Endothelial cell (in vitro differentiated cells): ENCODE results near the gene RNU4-1. TPM values are rescaled to one million over a fixed set of nuclear protein-coding genes. Genes with fewer than 3 reads are reported as not detected.
"Not testable (repeated sequence)": the region's sequence is repeated elsewhere in the genome, so short reads cannot be mapped to it uniquely, and the experiment has no call there.

ENCODE experiments used
- DNase-seq: peaks from one replicate; pipeline ENCODE4 v3.0.0; 2021; ENCODE audit warnings: low spot score
- H3K27ac Mint-ChIP-seq: one replicate; pipeline ENCODE4 v1.8.0; 2021; ENCODE audit warnings: mixed read lengths, inconsistent platforms; ENCODE audit not compliant: unreplicated experiment
- H3K27me3 Mint-ChIP-seq: one replicate; pipeline ENCODE4 v1.8.0; 2021; ENCODE audit warnings: mild to moderate bottlenecking, moderate library complexity, mixed read lengths, inconsistent platforms; ENCODE audit not compliant: unreplicated experiment
- H3K36me3 Mint-ChIP-seq: one replicate; pipeline ENCODE4 v1.8.0; 2021; ENCODE audit warnings: mild to moderate bottlenecking, low read depth, mixed read lengths, inconsistent platforms; ENCODE audit not compliant: unreplicated experiment
- H3K4me1 Mint-ChIP-seq: one replicate; pipeline ENCODE4 v1.8.0; 2021; ENCODE audit warnings: mild to moderate bottlenecking, mixed read lengths, inconsistent platforms; ENCODE audit not compliant: unreplicated experiment
- H3K4me3 Mint-ChIP-seq: one replicate; pipeline ENCODE4 v1.8.0; 2021; ENCODE audit warnings: mild to moderate bottlenecking, mixed read lengths, inconsistent platforms; ENCODE audit not compliant: unreplicated experiment
- H3K9me3 Mint-ChIP-seq: one replicate; pipeline ENCODE4 v1.8.0; 2021; ENCODE audit warnings: mixed read lengths, inconsistent platforms; ENCODE audit not compliant: unreplicated experiment
- CTCF ChIP-seq: fragments of 200-600 bp; sonication (generic); IDR thresholded peaks from one replicate; pipeline ENCODE4 v1.5.0; 2021; ENCODE audit warnings: antibody characterized with exemption; ENCODE audit not compliant: unreplicated experiment
- long read RNA-seq: library from polyadenylated mRNA; unstranded; transcript quantifications from one replicate; pipeline ENCODE4 v2.0.0, GENCODE V29; 2020; ENCODE audit not compliant: unreplicated experiment
- total RNA-seq: library from RNA; stranded (reverse); fragmentation: NEBNext Ultra II Directional; extraction: Animal tissue kit (Norgen Biotek cat#: 25700); gene quantifications from one replicate; pipeline ENCODE4 v1.2.1, GENCODE V29; 2021; ENCODE audit not compliant: unreplicated experiment

Gene RNU4-1
- 6,066 TPM for total RNA-seq
- long read RNA-seq: 0 reads

GRCh38 chr12:120292661-120293531, at the start of gene RNU4-1:
Gene RNU4-1 (minus strand): TSS chr12:120293237.
- no peaks in the 10 kb centered on the region for H3K9me3 Mint-ChIP-seq
- peaks cover 4% of the 10 kb centered on the region for H3K27me3 Mint-ChIP-seq
- peak; percentile 64 for DNase-seq
- no peaks in the 10 kb centered on the region for H3K4me1 Mint-ChIP-seq
- TF ChIP-seq CTCF: no peak
- H3K27ac Mint-ChIP-seq: no peak within 1 kb of the TSS
- H3K4me3 Mint-ChIP-seq: no peak within 1 kb of the TSS
- H3K36me3 Mint-ChIP-seq: no peaks in the 10 kb centered on the region

DNA sequence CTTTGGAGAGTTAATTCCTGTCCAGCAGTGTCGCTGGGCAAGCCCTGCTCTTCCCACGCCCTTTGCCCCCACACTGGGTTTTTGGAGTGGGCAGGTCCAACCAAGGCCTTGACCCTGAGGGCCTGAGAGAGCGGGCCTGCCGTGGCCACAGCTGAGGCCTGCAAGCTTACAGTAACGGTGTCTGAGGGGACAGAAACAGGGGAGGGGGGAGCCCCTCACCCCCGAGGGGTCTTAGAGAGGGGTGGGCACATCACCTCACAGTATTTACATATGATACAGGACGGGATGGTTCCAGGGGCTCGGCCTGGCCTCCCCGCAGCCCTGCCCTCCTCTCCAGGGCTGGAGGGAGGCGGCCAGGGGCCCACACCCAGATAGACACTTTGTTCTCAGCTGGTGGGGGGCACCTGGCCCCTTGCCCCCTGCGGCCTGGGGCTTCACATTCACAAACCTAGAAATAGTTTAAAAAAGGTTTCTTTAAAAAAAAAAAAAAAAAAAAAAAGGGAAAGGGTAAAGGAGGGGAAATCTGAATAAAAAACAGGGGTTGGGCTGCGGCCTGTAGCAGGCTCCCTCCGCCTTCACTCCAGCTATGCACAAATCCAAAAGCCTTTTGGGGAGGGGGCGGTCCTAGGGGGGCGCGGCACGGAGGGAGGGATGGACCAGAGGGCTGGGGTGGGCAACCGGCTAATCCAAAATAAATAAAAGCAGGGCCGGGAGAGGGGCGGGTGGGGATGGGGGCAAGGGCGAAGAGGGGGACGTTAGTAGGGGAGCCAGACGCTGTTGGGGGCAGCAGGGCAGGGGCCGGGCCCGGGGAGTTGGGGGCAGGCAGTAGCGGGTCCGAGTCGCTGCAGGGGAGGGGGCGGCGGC, 49.4 kb upstream of the RNU4-1 start:
- Mint-ChIP-seq H3K9me3 (peaks cover 5% of the 10 kb centered on the region), H3K36me3 (peaks cover 10% of the 10 kb centered on the region), H3K4me3 (no peak overlapping the region), H3K27ac (no peak overlapping the region), H3K4me1 (no peaks in the 10 kb centered on the region), H3K27me3 (peaks cover 1% of the 10 kb centered on the region)
- no peak for DNase-seq
- no peak for TF ChIP-seq CTCF

DNA sequence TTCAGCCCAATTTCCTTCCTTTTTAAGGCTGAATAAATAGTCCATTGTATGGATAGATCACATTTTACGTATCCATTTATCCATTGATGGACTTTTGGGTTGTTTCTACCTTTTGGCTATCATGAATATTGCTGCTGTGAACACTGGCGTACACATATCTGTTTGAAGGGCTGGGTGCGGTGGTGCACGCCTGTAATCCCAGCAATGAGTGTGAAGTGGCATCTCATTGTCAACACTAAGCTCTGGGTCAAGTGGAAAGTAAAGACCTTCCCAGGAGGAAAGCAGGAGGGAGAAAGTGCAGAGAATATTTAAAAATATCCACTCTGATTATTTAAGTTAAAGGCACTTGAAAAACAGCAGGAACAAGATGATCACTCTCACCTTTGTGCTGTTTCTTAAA, 46.2 kb upstream of the RNU4-1 start:
- Mint-ChIP-seq H3K36me3 (peaks cover 9% of the 10 kb centered on the region), H3K27me3 (peaks cover 1% of the 10 kb centered on the region)
- TF ChIP-seq CTCF: no peak

DNA sequence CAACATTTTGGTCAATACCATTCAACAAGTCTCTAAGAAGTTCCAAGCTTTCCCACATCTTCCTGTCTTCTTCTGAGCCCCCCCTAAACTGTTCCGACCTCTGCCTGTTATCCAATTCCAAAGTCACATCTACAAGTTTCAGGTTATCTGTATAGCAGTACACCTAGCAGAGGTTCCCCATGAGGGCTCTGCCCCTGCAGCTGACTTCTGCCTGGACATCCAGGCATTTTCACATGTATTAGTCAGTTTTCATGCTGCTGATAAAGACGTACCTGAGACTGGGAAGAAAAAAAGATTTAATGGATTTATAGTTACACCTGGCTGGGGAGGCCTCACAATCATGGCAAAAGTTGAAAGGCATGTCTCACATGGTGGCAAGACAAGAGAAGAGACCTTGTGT, 44.7 kb upstream of the RNU4-1 start:
- H3K27ac Mint-ChIP-seq: no peak overlapping the region
- peaks cover 14% of the 10 kb centered on the region for H3K9me3 Mint-ChIP-seq
- peaks cover 9% of the 10 kb centered on the region for H3K36me3 Mint-ChIP-seq
- DNase-seq: no peak
- no peaks in the 10 kb centered on the region for H3K4me1 Mint-ChIP-seq
- no peak for TF ChIP-seq CTCF
- H3K27me3 Mint-ChIP-seq: peaks cover 1% of the 10 kb centered on the region
- no peak overlapping the region for H3K4me3 Mint-ChIP-seq

More for the DNA sequence above, 46.2 kb upstream of the RNU4-1 start:
- no peak for DNase-seq
- H3K4me1 Mint-ChIP-seq: no peaks in the 10 kb centered on the region
- H3K27ac Mint-ChIP-seq: no peak overlapping the region
- H3K4me3 Mint-ChIP-seq: no peak overlapping the region
- peaks cover 14% of the 10 kb centered on the region for H3K9me3 Mint-ChIP-seq

- H3K9me3 Mint-ChIP-seq: peaks cover 14% of the 10 kb centered on the region
These were observed 43.4 kb upstream of the RNU4-1 start for GRCh38 chr12:120336392-120336791.

More at GRCh38 chr12:120336392-120336791, 43.4 kb upstream of the RNU4-1 start:
- not testable (repeated sequence) for H3K27ac Mint-ChIP-seq, H3K36me3 Mint-ChIP-seq, H3K4me3 Mint-ChIP-seq, DNase-seq, H3K27me3 Mint-ChIP-seq, H3K4me1 Mint-ChIP-seq
